H1 (cell line): ENCODE results near the gene TAC1. TPM values are rescaled to one million over a fixed set of nuclear protein-coding genes. Genes with fewer than 3 reads are reported as not detected.

ENCODE experiments used
- CTCF ChIA-PET: fragments of 300-600 bp; sonication (Branson Sonifier 250); formaldehyde crosslinking; loops from one replicate; lab custom pipeline; 2021; ENCODE audit not compliant: partially characterized antibody; lab: Charles Lee
- POLR2A ChIA-PET: fragments of 300-600 bp; sonication (Branson Sonifier 250); formaldehyde crosslinking; loops from one replicate; lab custom pipeline; 2021; ENCODE audit warnings: inconsistent platforms; ENCODE audit not compliant: partially characterized antibody; lab: Charles Lee
- DNase-seq, 2 experiments: peaks; one replicate each; pipeline versions ENCODE4 v3.0.0 to v3.0.0-alpha.2; 2010 to 2022; ENCODE audit warnings: low spot score in 2 of 2, low read depth in 1 of 2, mixed read lengths in 1 of 2
- FAIRE-seq: peaks from 2 replicates; lab custom pipeline; 2011; peaks lifted over from hg19 to GRCh38; lab: Jason Lieb, UNC
- H2AFZ ChIP-seq: 2 replicates; pipeline ENCODE4 v1.8.1; 2012; ENCODE audit warnings: low read length, inconsistent platforms
- H2AK5ac ChIP-seq: 2 replicates; pipeline ENCODE4 v1.6.1; 2013; ENCODE audit warnings: low read depth, low read length
- H2BK120ac ChIP-seq: replicated peaks from 2 replicates; pipeline ENCODE3; 2013; ENCODE audit warnings: low read depth, low read length, inconsistent platforms
- H2BK12ac ChIP-seq: 2 replicates; pipeline ENCODE4 v1.6.1; 2013; ENCODE audit warnings: low read depth, low read length
- H2BK15ac ChIP-seq: 2 replicates; pipeline ENCODE4 v1.6.1; 2013; ENCODE audit warnings: low read length
- H2BK20ac ChIP-seq: 2 replicates; pipeline ENCODE4 v1.6.1; 2013; ENCODE audit warnings: low read length
- H2BK5ac ChIP-seq: 2 replicates; pipeline ENCODE4 v1.6.1; 2013; ENCODE audit warnings: low read depth, low read length
- H3K14ac ChIP-seq: 2 replicates; pipeline ENCODE4 v1.6.1; 2013; ENCODE audit warnings: inconsistent platforms; ENCODE audit not compliant: insufficient read length
- H3K18ac ChIP-seq: 2 replicates; pipeline ENCODE4 v1.6.1; 2013; ENCODE audit warnings: low read length; ENCODE audit errors: extremely low read depth
- H3K23ac ChIP-seq: 2 replicates; pipeline ENCODE4 v1.6.1; 2013; ENCODE audit warnings: inconsistent platforms; ENCODE audit not compliant: insufficient read length
- H3K23me2 ChIP-seq: 2 replicates; pipeline ENCODE4 v1.6.1; 2013; ENCODE audit warnings: low read depth, low read length
- H3K27ac ChIP-seq: 2 replicates; pipeline ENCODE4 v1.6.1; 2011; ENCODE audit warnings: low read depth, low read length, inconsistent platforms
- H3K27me3 ChIP-seq, 4 experiments: replicated peaks in 1 of 4; 1 replicate in 1 of 4; 2 replicates in 3 of 4; pipeline versions ENCODE4 v1.6.1 to v1.8.1; 2011 to 2013; ENCODE audit warnings: low read length in 3 of 4, mild to moderate bottlenecking in 3 of 4, inconsistent platforms in 2 of 4, mixed read lengths in 2 of 4, moderate library complexity in 1 of 4; ENCODE audit not compliant: control insufficient read depth in 3 of 4, insufficient read depth in 3 of 4; ENCODE audit errors: extremely low read depth in 1 of 4
- H3K36me3 ChIP-seq, 4 experiments: 2 replicates each; pipeline versions ENCODE4 v1.6.1 to v1.8.1; 2011 to 2013; ENCODE audit warnings: mild to moderate bottlenecking in 4 of 4, low read length in 3 of 4, moderate library complexity in 2 of 4, control low read depth in 1 of 4, inconsistent platforms in 1 of 4; ENCODE audit not compliant: insufficient read depth in 4 of 4, control insufficient read depth in 2 of 4
- H3K4ac ChIP-seq: replicated peaks from 2 replicates; pipeline ENCODE3; 2013; ENCODE audit warnings: low read length, low read depth, mixed read lengths, inconsistent platforms; ENCODE audit not compliant: insufficient read length
- H3K4me1 ChIP-seq, 4 experiments: replicated peaks in 1 of 4; 1 replicate in 1 of 4; 2 replicates in 3 of 4; pipeline versions ENCODE4 v1.6.1 to v1.8.1; 2011 to 2013; ENCODE audit warnings: low read length in 3 of 4, inconsistent platforms in 2 of 4, mixed read lengths in 1 of 4; ENCODE audit not compliant: insufficient read depth in 4 of 4, control insufficient read depth in 3 of 4
- H3K4me2 ChIP-seq, 2 experiments: 2 replicates each; pipeline versions ENCODE4 v1.6.1 to v1.8.1; 2011 to 2013; ENCODE audit warnings: low read depth in 2 of 2, low read length in 2 of 2, control low read depth in 1 of 2, inconsistent platforms in 1 of 2, mild to moderate bottlenecking in 1 of 2; ENCODE audit not compliant: insufficient read depth in 1 of 2
- H3K4me3 ChIP-seq, 4 experiments: fragments of 200-600, 300-600 bp in 1 of 4; sonication (generic), shearing (Covaris generic), sonication (Bioruptor Twin) in 1 of 4; 2 replicates each; pipeline versions ENCODE4 v1.5.1 to v1.8.1; 2011 to 2016; ENCODE audit warnings: low read length in 4 of 4, low read depth in 3 of 4, control low read depth in 2 of 4, inconsistent platforms in 2 of 4, mild to moderate bottlenecking in 2 of 4, mixed read lengths in 1 of 4, moderate library complexity in 1 of 4; ENCODE audit not compliant: insufficient read depth in 2 of 4; ENCODE audit errors: extremely low read depth in 1 of 4
- H3K56ac ChIP-seq: replicated peaks from 2 replicates; pipeline ENCODE3; 2013; ENCODE audit warnings: low read depth, mild to moderate bottlenecking, mixed read lengths, low read length, inconsistent platforms; ENCODE audit not compliant: insufficient read length
- H3K79me1 ChIP-seq: 2 replicates; pipeline ENCODE4 v1.6.1; 2013; ENCODE audit warnings: low read depth, low read length, control low read depth
- H3K79me2 ChIP-seq, 2 experiments: 2 replicates each; pipeline versions ENCODE4 v1.6.1 to v1.8.1; 2012 to 2013; ENCODE audit warnings: low read length in 2 of 2, mild to moderate bottlenecking in 2 of 2, inconsistent platforms in 1 of 2; ENCODE audit not compliant: insufficient read depth in 2 of 2, control insufficient read depth in 1 of 2
- H3K9ac ChIP-seq, 4 experiments: replicated peaks in 1 of 4; 1 replicate in 1 of 4; 2 replicates in 3 of 4; pipeline versions ENCODE4 v1.6.1 to v1.8.1; 2011 to 2013; ENCODE audit warnings: low read depth in 3 of 4, low read length in 3 of 4, control low read depth in 2 of 4, mild to moderate bottlenecking in 2 of 4, moderate library complexity in 2 of 4, inconsistent platforms in 1 of 4; ENCODE audit errors: extremely low read depth in 1 of 4
- H3K9me3 ChIP-seq, 2 experiments: 2 replicates each; pipeline versions ENCODE4 v1.6.1 to v1.8.1; 2012 to 2013; ENCODE audit warnings: mild to moderate bottlenecking in 2 of 2, moderate library complexity in 2 of 2, control low read depth in 1 of 2, inconsistent platforms in 1 of 2, low read depth in 1 of 2, low read length in 1 of 2, mixed read lengths in 1 of 2; ENCODE audit not compliant: insufficient read depth in 2 of 2
- H4K20me1 ChIP-seq, 2 experiments: replicated peaks in 1 of 2; 2 replicates each; pipeline versions ENCODE3 to v1.8.1; 2011 to 2013; ENCODE audit warnings: inconsistent platforms in 2 of 2, low read length in 2 of 2, mild to moderate bottlenecking in 1 of 2; ENCODE audit not compliant: insufficient read depth in 2 of 2, control insufficient read depth in 1 of 2
- H4K5ac ChIP-seq: 2 replicates; pipeline ENCODE4 v1.6.1; 2013; ENCODE audit warnings: low read length, low read depth, mixed read lengths, inconsistent platforms; ENCODE audit not compliant: insufficient read length
- H4K8ac ChIP-seq: 2 replicates; pipeline ENCODE4 v1.8.0; 2013; ENCODE audit warnings: mild to moderate bottlenecking, moderate library complexity, low read length, inconsistent platforms; ENCODE audit not compliant: insufficient read depth; ENCODE audit errors: extremely low read depth
- H4K91ac ChIP-seq: replicated peaks from 2 replicates; pipeline ENCODE3; 2013; ENCODE audit warnings: low read length, mixed read lengths, inconsistent platforms; ENCODE audit not compliant: insufficient read length
- CEBPB ChIP-seq: IDR thresholded peaks from 2 replicates; pipeline ENCODE4 v1.6.1; 2012; ENCODE audit warnings: low read depth, low read length
- GABPA ChIP-seq: IDR thresholded peaks from 2 replicates; pipeline ENCODE4 v1.6.1; 2011; ENCODE audit warnings: mild to moderate bottlenecking, low read length, moderate library complexity, borderline replicate concordance; ENCODE audit not compliant: insufficient read depth
- KDM5A ChIP-seq: fragments of 200-600 bp; IDR thresholded peaks from 2 replicates; pipeline ENCODE4 v1.7.1; 2012; ENCODE audit warnings: mild to moderate bottlenecking, low read length, inconsistent platforms, mixed read lengths
- MAFK ChIP-seq: IDR thresholded peaks from 2 replicates; pipeline ENCODE4 v1.6.1; 2012; ENCODE audit warnings: low read depth, mild to moderate bottlenecking, improper control_type of control experiment, low read length
- NRF1 ChIP-seq: IDR thresholded peaks from 2 replicates; pipeline ENCODE4 v1.6.1; 2011; ENCODE audit warnings: mild to moderate bottlenecking, low read depth, low read length, improper control_type of control experiment
- SIRT6 ChIP-seq: IDR thresholded peaks from one replicate; pipeline ENCODE4 v1.7.1; 2012; ENCODE audit warnings: low read length, inconsistent platforms
- SP1 ChIP-seq: IDR thresholded peaks from 2 replicates; pipeline ENCODE4 v1.6.1; 2011; ENCODE audit warnings: low read depth, low read length
- SUZ12 ChIP-seq: fragments of 200-600 bp; sonication (generic); IDR thresholded peaks from 2 replicates; pipeline ENCODE4 v1.6.1; 2012; ENCODE audit warnings: mild to moderate bottlenecking, inconsistent platforms, low read length, moderate library complexity, mixed read lengths
- TAF7 ChIP-seq: optimal IDR thresholded peaks from 2 replicates; pipeline ENCODE3; 2011; ENCODE audit warnings: low read depth, mild to moderate bottlenecking, inconsistent platforms, low read length, moderate library complexity, borderline replicate concordance
- TCF12 ChIP-seq: IDR thresholded peaks from 2 replicates; pipeline ENCODE4 v1.6.1; 2011; ENCODE audit warnings: low read depth, mild to moderate bottlenecking, low read length
- WGBS, 2 experiments: shearing (Covaris generic) in 1 of 2; methylation state at CpG; one replicate each; pipeline versions ENCODE4 v1.1.6 to v1.1.7; 2013 to 2015; ENCODE audit warnings: low lambda C conversion rate in 2 of 2, mixed read lengths in 2 of 2, inconsistent platforms in 1 of 2, low coverage in 1 of 2, missing lambda C conversion rate in 1 of 2; ENCODE audit not compliant: insufficient replicate concordance in 2 of 2, insufficient coverage in 1 of 2, insufficient read length in 1 of 2; ENCODE audit errors: extremely low coverage in 1 of 2, missing lambda C conversion rate in 1 of 2; 5-methylcytosine and 5-hydroxymethylcytosine counted together
- polyA plus RNA-seq, 7 experiments: library from polyadenylated mRNA; depleted of rRNA in 3 of 7; stranded (reverse) in 5 of 7; unstranded in 2 of 7; fragments of >200 nt in 5 of 7; fragments of 200-250 nt in 2 of 7; gene quantifications; 1 replicate in 5 of 7; 2 replicates in 1 of 7; 4 replicates in 1 of 7; pipeline versions ENCODE4 v1.2.1 to v1.2.3, GENCODE V29; 2011 to 2013; ENCODE audit warnings: missing spikeins in 2 of 7, mixed read lengths in 2 of 7
- total RNA-seq: library from RNA; stranded (reverse); fragmentation: NEBNext Ultra II Directional; extraction: Animal tissue kit (Norgen Biotek cat#: 25700); gene quantifications from 2 replicates; pipeline ENCODE4 v1.2.1, GENCODE V29; 2021
- TF ChIP-seq, protein P1 (sequence below): IDR thresholded peaks from 2 replicates; pipeline ENCODE4 v1.6.1; 2012; ENCODE audit warnings: inconsistent platforms
- TF ChIP-seq, protein P2 (sequence below): IDR thresholded peaks from 2 replicates; pipeline ENCODE4 v1.6.1; 2011; ENCODE audit warnings: low read depth, mild to moderate bottlenecking, low read length; ENCODE audit not compliant: insufficient read depth

TAC1 gene
- total and polyA plus RNA-seq, 2 of the 8 experiments (the other 6 are each of a cell fraction or from before 2014, with no cell fraction given) = 1.7 to 4.3 TPM

DNA sequence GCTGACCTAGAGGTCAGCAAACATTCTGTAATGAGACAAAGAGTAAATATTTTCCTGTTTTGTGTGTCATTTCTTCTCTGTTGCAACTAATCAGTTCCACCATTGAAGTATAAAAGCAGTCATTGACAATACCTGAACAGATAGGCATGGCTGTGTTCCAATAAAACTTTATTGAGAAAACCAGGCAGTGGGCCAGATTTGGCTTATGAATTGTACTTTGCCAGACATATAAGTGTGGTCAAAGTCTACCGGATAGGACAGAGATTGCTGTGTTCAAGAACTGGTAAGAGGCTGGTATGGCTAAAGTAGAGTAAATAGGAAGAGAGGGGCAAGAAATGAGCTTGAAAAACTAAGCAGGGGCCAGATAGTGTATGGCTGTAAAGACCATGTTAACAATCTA, 38.3 kb upstream of the TAC1 start:
- no peaks in the 10 kb centered on the region for H4K20me1 ChIP-seq
- no peak overlapping the region for H2BK15ac ChIP-seq
- H3K18ac ChIP-seq = no peak overlapping the region
- no peak overlapping the region for H3K14ac ChIP-seq
- no peak for TF ChIP-seq TAF7
- no peak for TF ChIP-seq MAFK
- no peak for TF ChIP-seq KDM5A
- TF ChIP-seq, protein P1, sequence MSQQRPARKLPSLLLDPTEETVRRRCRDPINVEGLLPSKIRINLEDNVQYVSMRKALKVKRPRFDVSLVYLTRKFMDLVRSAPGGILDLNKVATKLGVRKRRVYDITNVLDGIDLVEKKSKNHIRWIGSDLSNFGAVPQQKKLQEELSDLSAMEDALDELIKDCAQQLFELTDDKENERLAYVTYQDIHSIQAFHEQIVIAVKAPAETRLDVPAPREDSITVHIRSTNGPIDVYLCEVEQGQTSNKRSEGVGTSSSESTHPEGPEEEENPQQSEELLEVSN = no peak
- no peak for TF ChIP-seq CEBPB
- TF ChIP-seq SP1 = no peak
- no peak for TF ChIP-seq NRF1
- no peak for TF ChIP-seq SIRT6
- TF ChIP-seq, protein P2, sequence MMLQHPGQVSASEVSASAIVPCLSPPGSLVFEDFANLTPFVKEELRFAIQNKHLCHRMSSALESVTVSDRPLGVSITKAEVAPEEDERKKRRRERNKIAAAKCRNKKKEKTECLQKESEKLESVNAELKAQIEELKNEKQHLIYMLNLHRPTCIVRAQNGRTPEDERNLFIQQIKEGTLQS = no peak
- TF ChIP-seq TCF12 = no peak
- no peak for TF ChIP-seq GABPA
- no peak for TF ChIP-seq SUZ12
- TF ChIP-seq, all 59 proteins: peak for 0
- H2AK5ac ChIP-seq = no peak overlapping the region
- H2BK5ac ChIP-seq = no peak overlapping the region
- DNase-seq (no peak), FAIRE-seq (no peak)
- H3K4me1 ChIP-seq = no peaks in the 10 kb centered on the region
- no peak overlapping the region for H4K8ac ChIP-seq
- no peak overlapping the region for H2BK20ac ChIP-seq
- H4K5ac ChIP-seq = no peak overlapping the region
- H3K4ac ChIP-seq = no peak overlapping the region
- H3K4me2 ChIP-seq = no peak overlapping the region
- no peak overlapping the region for H2AFZ ChIP-seq
- H3K36me3 ChIP-seq = no peaks in the 10 kb centered on the region
- H4K91ac ChIP-seq = no peak overlapping the region
- ChIA-PET CTCF (no interaction called here), POLR2A (no interaction called here)
- H3K9ac ChIP-seq = no peak overlapping the region
- H3K9me3 ChIP-seq = no peaks in the 10 kb centered on the region
- H3K79me1 ChIP-seq = no peaks in the 10 kb centered on the region
- H3K56ac ChIP-seq = no peak overlapping the region
- H3K23me2 ChIP-seq = no peaks in the 10 kb centered on the region
- H3K27ac ChIP-seq = no peak overlapping the region
- no peak overlapping the region for H2BK120ac ChIP-seq
- no peak overlapping the region for H3K23ac ChIP-seq
- H3K4me3 ChIP-seq = no peak overlapping the region
- WGBS, 2 experiments = 90% methylated on average over 1 of the region's 1 CpG; no CpG with 5 or more reads in 1 of the 2 experiments
- no peaks in the 10 kb centered on the region for H3K79me2 ChIP-seq
- no peaks in the 10 kb centered on the region for H3K27me3 ChIP-seq
- H2BK12ac ChIP-seq = no peak overlapping the region
